AML-193 (cell line): ENCODE measurements around the gene ZNF407.

Experiments
- DNase-seq, 2 experiments: peaks; one replicate each; lab custom pipeline; 2025; lab: John Stamatoyannopoulos, UW

Gene ZNF407

GRCh38 chr18:75054046-75054445 is 456.4 kb downstream of the ZNF407 start:
- no peak for DNase-seq

GRCh38 chr18:75054611-75055010 is 456.9 kb downstream of the ZNF407 start:
- DNase-seq, result no peak

- no peak for DNase-seq
These were observed 459.7 kb downstream of the ZNF407 start for GRCh38 chr18:75057169-75057960.

GRCh38 chr18:75060185-75060584 is 462.5 kb downstream of the ZNF407 start:
- no peak for DNase-seq

GRCh38 chr18:75062297-75062886 is 464.7 kb downstream of the ZNF407 start:
- DNase-seq, result no peak

GRCh38 chr18:75063196-75063595 is 465.5 kb downstream of the ZNF407 start:
- no peak for DNase-seq

GRCh38 chr18:75063615-75064512 is 466.2 kb downstream of the ZNF407 start:
- DNase-seq, result no peak

GRCh38 chr18:75064513-75064905 is 466.8 kb downstream of the ZNF407 start:
- no peak for DNase-seq

GRCh38 chr18:75065251-75066000 is 467.8 kb downstream of the ZNF407 start:
- no peak for DNase-seq

- DNase-seq, result no peak
These were observed 468.6 kb downstream of the ZNF407 start for GRCh38 chr18:75066021-75066880.

GRCh38 chr18:75066936-75067335 is 469.3 kb downstream of the ZNF407 start:
- no peak for DNase-seq

- DNase-seq, result no peak
These were observed 470.5 kb downstream of the ZNF407 start for GRCh38 chr18:75067996-75068645.

GRCh38 chr18:75068682-75069435 is 471.2 kb downstream of the ZNF407 start:
- DNase-seq, result no peak

GRCh38 chr18:75070235-75070624 is 472.6 kb downstream of the ZNF407 start:
- DNase-seq, result no peak

GRCh38 chr18:75070625-75071483 is 473.2 kb downstream of the ZNF407 start:
- DNase-seq, result peak; percentile 86 to 90

GRCh38 chr18:75071484-75071785 is 473.8 kb downstream of the ZNF407 start:
- DNase-seq, result no peak

GRCh38 chr18:75071866-75072671 is 474.4 kb downstream of the ZNF407 start:
- no peak for DNase-seq
